HG03354 (cell line): ENCODE measurements around the gene TNNT3.

Source experiments
- ATAC-seq: cut with Tn5 transposase; IDR thresholded peaks from one replicate; pipeline ENCODE4 v1.9.1; 2021; ENCODE audit warnings: mild to moderate bottlenecking; ENCODE audit not compliant: unreplicated experiment, poor library complexity, severe bottlenecking

TNNT3 gene

DNA sequence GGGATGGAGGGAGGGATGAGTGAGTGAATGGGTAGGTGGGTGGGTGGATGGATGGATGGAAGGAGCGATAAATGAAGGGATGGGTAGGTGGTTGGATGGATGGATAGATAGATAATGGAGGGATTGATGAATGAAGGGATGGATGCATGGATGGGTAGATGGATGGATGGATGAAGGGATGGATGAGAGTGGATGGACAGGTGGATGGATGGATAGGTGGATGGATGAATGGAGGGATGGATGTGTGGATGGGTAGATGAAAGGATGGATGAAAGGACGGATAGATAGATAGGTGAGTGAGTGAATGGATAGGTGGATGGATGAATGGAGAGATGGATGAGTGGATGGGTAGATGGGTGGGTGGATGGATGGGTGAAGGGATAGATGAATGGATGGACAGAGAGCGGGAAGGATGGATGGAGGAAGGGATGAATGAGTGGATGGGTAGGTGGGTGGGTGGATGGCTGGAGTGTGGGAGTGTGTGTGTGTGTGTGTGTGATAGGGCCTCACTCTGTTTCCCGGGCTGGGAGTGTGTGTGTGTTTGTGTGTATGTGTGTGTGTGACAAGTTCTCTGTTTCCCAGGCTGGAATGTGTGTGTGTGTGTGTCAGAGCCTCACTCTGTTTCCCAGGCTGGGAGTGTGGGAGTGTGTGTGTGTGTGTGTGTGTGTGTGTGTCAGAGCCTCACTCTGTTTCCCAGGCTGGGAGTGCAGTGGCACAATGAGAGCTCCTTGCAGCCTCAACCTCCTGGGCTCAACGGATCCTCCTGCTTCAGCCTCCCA lies 25.7 kb upstream of the TNNT3 start:
- ATAC-seq, result no peak

DNA sequence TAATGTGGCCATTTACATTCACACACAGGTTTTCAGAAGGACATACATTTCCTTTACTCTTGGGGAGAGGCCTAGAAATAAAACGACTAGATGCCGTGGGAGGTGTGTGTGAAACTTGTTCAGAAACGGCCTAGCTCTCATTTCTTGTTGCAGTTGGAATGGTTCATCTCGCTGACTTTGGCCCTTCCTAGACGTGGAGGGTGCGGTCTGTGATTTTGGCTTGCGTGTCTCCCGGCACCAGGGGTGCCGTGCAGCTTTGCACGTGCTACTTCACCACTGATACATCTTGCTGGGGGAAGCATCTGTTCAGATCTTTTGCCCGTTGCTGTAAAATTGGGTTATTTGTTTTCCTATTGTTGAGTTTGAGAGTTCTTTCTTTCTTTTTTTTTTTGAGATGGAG lies 24.7 kb upstream of the TNNT3 start:
- ATAC-seq, result no peak

DNA sequence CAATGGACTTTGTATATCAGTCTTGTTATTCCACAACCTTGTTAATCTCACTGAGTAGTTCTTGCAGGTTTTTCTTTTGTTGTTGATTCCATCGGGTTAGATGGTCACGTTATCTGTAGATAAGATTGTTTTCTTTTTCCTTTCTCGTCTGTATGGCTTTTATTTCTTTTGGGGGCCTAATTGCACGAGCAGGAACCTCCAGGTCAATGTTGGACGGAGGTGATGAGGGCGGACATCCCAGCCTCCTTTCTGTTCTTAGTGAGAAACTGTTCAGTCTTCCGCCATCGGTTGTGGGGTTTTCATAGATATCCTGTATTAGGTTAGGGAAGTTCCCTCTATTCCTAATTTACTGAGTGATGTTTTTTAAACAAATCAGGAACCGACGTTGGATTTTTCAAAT lies 23.0 kb upstream of the TNNT3 start:
- no peak for ATAC-seq

DNA sequence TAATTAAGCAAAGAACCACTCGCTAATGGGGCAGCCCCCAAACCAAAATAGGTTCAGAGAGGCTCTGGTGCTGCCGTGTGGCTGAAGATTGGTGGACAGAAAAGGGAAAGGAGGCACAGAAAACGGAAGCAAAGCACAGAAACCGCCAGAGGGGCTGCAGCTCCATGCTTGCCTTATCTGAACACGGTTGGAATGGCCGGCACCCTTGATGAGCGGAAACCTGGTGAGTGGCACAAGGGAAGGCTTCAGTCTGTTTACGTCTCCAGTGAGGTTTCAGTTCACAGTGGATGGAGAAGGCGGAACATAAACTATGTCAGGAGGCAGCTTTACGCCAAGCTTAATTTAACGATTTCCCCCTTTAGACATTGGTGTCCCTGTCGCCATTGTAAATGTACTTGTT lies 22.6 kb upstream of the TNNT3 start:
- no peak for ATAC-seq

DNA sequence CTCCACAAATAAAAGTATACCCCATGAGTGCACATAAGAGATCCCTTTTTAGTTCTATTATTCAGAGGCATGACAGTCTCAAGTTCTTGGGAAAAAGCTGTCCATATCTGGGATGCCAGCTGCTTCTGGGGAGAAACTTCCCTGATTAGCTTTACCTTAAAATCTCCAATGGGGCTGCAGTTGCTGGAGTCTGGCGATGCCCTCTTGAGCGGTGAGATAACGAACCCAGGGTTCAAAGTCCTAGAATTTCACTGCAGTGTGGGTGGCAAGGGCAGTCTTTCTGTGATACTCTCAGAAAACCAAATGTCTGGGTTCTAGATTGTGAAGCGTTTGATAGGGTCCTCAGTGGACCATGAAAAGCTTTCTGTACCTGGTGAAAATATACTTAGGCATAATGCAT lies 20.4 kb upstream of the TNNT3 start:
- ATAC-seq, result no peak

DNA sequence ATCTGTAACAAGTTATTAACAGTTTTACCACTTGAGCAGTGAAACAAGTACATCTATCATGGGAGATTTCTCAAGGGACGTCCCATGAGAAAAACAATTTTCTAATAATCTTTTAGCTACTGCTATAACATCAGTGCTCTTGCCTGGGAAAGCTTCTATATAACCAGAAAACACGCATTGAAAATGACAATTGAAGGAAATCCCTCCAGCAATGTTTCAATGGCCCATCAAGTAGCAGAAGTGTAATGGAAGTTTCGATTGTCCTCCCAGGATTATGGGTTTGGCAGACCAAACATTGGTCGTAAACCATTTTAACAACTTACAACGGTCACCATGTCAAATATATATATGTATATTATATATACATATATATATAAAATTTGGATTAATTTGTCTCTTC lies 19.8 kb upstream of the TNNT3 start:
- ATAC-seq, result no peak

DNA sequence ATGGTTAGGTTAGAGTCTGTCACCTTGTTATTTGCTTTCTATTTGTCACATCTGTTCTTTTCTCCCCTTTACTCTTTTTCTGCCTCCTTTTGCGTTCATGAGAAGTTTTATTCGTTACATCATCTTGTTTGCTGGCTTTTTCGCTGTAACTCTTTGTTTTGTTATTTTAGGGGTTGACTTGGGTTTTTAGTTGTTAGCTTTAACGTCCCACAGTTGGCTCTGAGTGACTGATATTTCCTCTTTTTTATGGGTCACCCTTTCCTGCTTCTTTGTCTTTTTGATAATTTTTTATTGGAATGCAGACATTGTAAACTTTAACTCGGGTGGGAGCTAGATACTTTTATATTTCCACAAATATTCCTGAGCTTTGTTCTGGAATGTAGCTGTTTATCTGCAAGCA lies 13.3 kb upstream of the TNNT3 start:
- no peak for ATAC-seq

DNA sequence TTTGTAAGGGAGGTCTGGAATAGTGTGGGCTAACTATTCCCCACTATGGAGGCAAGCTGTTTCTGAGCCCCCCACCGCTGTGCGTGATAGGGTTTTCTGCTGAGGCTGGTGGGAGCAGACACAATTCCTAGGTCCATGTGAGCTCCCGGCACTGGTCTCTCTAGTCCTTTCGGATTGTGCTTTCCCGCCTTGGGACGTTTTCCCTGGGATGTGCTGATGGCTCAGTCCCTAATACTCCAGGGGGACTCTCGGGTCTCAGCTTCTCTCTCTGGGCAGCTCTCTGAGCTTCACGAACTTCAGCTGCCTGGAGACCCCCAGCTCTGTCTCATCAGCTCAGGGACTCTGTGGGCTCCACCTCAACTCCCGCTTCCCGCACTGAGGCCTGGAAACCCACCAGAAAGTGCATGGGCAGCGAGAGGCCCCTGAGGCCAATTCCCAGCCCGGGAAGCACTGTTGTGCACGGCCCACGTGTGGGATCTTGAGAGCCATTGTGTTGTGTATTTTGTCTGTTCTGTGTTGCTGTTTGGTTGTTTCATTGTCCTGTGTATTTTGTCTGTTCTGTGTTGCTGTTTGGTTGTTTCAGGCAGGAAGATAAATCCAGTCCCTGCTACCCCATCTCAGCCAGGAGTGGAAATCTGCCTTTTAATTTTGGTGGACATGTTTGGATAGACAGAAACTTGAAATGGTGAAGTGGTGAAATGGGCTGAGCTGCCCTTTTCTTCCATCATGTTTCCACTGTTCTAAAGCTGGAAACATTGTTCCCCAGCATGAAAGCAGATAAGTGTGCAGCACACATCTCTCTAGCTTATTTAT lies 12.7 kb upstream of the TNNT3 start:
- no peak for ATAC-seq

DNA sequence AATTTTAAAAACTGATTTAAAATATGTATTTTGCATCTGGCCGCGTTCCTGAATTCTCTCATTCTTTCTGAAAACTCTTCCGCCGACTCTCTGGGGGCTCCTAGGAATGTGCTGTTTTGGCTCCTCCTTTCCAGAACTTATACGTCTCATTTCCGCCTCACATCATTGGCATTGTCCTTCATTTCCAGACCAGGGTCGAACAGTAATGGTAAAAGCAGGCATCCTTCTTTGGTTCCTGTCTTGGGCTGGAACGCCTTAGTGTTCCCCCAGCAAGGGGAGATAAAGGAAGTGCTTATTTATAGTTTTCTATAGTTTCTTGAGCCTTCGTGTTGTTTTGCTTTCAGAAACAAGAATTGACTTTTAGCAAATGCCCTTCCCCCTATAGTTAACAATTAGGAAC lies 10.9 kb upstream of the TNNT3 start:
- no peak for ATAC-seq

DNA sequence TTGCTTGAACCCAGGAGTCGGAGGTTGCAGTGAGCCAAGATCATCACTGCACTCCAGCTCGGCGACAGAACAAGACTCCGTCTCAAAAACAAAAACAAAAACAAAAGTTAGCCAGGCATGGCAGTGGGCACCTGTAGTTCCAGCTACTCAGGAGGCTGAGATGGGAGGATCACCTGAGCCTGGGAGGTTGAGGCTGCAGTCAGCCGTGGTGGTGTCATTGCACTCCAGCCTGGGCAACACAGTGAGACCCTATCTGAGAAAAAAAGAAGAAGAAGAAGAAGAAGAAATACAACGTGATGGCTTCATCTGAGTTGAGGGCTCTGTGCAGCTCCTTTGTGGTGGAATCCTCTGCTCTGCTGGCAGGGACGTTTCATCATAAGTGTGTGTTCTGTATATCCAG lies 10.0 kb upstream of the TNNT3 start:
- no peak for ATAC-seq

DNA sequence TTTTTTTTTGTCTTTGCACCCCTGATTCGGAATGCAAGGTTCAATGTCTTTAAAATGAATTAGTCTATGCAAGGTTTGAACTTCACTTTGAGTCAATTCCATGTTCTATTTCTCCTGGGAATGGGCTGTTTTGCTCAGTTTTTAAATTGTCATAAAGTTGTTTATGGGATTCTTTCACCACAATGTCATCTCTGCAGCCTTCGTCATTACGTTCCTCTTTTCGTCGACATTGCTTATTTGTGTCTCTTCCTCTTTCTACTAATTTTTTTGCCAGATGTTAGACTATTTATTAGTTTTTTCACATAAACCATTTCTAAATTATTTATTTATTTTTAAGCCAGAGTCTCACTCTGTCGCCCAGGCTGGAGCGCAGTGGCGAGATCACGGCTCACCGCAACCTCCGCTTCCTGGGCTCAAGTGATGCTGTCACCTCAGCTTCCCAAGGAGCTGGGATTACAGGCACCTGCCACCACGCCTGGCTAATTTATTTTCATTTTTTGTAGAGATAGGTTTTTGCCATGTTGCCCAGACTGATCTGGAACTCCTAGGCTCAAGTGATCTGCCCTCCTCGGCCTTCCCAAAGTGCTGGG lies 7.1 kb upstream of the TNNT3 start:
- no peak for ATAC-seq

DNA sequence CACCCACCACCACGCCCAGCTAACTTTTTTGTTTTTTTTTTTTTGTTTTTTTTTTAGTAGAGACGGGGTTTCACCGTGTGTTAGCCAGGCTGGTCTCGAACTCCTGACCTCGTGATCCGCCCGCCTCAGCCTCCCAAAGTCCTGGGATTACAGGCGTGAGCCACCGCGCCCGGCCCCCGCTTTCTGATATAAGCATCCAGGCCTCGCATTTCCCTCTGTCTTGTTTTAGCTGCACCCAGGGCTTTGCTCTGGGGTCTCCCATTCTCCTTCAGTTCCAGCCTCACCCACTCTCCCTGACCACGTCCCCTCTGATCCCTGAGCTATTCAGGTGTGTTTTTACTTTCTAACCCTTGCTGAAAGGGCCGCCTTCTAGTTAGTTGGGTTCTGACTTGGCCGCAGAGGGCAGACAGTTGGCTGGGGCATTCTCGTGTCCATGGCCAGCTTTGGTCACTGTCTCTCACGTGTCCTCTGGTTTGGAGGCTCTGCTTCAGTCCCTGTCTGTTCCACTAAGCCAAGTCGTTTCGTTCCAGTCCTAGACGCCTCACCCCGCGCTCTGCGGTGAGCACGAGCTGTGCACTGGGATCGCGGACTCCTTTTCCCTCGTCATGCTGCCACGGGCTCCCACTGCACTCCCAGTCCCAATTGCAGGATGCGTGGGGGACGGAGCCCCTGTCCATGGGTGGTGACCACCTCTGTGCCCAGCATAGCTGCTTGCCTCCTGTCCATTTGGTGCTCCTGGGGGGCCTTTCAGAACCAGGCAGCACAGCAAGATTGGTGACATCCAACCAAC lies 6.0 kb upstream of the TNNT3 start:
- no peak for ATAC-seq

DNA sequence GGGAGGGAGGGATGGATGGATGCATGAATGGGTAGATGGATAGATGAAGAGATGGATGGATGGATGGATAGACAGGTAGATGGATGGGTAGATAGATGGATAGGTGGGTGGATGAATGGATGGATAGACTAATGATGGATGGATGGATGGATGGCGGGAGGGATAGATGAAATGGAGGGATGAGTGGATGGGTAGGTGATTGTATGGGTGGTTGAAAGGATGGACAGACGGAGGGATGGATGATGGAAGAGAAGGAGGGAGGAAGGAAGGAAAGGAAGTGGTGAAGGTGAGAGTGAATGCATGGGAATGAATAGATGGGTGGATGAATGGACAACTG lies 3.7 kb upstream of the TNNT3 start:
- ATAC-seq, result no peak

DNA sequence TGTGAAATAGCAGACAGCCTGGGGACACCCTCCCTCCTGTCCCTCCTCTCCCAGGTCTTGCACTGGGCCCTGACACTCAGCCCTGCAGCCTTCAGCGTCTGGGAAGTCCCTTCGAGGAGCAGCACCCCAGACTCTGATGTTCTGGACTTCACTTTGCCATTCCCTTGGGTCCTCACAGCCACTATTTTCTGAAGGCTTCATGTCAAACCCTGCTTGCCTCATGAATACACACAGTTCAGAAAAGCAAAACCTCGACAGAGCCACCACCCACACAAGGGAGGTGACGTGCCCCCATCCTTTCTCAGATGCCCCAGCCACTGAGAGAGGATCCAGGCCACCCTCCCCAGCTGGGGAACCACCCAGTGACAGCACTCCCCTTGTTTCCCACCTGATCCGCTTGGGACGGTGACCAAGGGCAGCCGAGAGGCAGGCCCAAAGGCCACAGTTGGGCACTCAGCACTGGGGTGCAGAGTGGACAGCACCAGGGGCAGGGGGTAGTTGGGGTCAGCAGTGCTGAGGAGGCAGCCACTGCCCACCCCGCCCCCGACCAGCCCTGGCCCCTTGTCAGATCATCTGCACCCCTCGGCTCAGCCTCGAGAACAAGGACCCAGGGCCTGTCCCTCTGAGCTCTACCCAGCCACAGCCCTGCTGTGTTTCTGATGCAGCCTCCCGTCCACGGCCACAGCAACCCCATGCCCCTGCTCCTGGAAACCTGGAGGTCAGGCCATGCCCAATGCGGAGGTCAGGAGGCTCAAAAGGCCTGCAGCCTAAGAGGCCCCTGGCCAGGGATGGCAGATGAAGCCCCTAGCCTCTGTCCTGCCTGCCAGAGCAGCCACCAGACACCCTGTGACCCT lies 3.1 kb upstream of the TNNT3 start:
- ATAC-seq, result no peak

DNA sequence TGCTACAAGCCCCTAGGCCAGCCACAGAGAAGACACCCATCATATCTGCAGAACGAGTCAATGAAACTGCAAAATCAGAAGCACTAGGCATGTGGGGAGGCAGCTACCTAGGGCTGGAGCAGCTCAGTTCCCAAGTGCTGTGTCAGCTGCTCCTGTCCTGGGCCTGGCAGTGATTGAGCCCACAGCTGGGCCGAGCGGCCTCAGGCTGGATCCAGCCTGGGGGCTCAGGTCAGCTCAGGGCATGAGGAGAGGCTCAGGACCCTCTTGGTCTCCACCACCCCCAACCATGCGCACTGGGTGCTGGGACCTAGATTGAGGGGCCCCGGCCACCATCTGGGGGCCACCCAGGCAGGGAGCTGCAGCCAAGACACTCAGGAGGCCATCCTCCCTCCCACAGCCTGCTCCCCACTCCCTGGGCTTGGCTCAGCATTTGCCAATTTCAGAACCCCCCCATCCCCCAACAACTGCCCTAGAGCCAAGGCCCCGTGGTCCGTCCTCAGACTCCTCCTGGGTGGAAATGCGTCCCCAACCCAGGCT lies 2.4 kb upstream of the TNNT3 start:
- no peak for ATAC-seq

DNA sequence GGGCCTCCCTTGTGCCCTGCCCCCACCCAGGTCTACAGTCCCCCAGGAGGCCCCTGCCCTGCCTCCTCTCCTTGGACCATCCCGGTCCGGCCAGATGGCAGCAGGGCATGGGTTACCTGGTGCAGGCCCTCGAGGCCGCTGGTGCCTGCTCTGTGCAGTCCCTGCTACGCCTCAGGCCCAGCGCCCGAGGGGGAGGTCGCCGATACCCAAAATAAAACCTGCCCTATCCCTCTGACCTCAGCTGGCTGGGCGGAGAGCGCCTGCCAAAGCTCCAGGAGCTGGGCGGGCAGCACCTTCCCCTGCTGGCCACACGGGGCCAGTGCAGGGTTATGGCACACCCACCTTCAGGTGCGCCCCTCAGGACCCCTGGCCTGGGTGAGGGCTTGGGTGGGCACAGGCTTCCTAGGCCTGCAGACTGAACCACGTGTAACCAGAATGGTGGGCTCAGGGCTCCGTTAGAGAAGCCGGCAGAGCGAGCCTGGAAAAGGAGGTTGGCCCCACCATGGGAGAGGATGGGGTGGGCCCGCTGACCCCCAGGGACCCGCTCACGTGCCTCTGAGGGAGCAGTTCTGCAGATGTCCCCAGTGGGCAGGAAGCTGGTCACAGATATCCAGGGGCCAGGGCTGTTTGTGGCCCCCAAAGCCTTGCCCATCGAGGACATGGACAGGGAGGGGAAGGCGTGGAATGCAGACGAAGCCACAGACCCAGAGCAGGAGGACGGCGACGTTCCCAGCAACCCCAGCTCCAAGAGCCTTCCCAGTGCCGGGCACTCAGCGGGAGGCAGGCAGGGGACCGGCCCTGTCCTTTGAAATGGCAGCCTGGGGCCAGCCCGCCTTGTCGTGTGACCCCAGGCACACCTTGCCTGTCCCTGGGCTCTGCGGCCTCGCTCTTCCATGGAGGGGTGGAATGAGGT lies 1.7 kb upstream of the TNNT3 start:
- ATAC-seq, result no peak

DNA sequence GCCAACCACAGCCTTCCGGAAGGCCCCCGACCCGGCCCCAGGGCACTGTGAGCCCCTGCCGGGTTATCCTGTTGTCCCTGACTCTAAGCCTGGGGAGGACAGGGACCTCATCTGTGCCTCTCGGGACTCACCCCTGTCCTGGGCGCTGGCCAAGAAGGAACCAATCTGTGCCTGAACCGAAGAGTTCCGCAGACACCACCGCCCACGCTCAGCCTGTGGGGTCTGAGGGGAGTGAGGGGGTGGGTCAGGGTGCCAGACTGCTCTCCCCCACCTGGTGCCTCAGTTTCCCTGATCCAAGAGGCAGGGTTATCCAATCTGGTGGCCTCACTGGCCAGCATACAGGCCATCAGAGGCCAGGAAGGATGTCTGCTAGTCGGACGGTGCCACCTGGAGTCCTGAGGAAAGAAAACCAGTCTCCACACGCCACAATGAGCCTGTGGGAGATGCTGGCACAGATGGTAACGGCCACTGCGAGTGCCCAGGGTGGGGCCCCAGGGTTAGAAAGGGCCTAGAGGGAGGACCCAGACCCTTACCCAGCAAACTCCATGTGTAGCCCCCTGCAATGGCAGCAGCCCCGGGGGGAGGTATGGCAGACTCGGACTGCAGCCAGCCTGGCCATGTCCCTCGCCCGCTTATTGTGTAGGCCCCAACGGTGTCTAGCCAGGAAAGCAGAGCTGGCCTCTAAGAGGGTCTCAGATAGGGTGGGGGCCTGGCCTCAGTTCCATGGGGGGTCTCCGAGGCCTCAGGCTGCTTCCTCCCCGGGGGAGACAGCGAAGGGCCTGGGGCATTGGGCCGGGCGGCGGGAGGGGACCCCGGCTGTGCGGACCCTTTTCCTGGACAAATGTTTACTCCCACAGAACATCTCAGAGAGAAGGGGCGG lies 827 bp upstream of the TNNT3 start:
- no peak for ATAC-seq
